Activated CD4-positive, alpha-beta T cell treated with anti-CD3 and anti-CD28 coated beads for 4 hours (primary cell): ENCODE data around the gene SLC12A5.

Experiments used
- DNase-seq, 2 donors: peaks; one replicate each; pipeline ENCODE4 v3.0.0-alpha.2; 2020

SLC12A5 gene

DNA sequence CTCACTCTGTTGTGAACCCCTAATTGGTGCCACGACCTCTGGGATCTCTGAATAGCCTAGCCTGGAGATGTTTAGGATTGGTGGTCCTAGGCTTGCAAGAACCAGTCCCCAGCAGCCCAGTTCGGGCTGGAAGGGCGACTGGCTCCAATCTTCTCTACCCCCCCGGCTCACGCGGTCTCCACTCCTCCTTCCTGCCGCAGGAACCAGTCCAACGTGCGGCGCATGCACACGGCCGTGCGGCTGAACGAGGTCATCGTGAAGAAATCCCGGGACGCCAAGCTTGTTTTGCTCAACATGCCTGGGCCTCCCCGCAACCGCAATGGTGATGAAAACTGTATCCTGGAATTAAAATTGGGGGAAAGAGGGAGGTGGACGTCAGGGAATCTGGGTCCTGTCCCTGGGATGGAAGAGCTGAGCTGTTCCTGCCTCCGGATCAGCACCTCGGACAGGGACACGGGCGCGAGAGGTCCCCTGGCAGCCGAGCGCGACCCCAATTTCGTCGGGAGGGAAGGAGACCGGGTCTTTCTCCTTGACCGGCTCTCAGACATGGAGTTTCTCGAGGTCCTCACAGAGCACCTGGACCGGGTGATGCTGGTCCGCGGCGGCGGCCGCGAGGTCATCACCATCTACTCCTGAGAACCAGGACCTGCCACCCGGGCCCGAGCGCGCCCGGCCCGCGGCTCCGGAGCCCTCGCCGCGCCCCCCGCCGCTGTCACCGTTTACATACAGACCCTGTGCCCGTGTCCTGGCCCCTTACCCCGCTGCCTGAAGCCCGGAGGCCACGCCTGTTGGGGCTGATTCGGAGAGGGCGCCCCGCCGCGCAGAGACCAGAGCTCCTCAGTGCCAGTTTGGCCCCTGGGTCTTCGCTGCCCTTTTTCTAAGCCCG, 28.2 kb downstream of the SLC12A5 start:
- DNase-seq: no peak

DNA sequence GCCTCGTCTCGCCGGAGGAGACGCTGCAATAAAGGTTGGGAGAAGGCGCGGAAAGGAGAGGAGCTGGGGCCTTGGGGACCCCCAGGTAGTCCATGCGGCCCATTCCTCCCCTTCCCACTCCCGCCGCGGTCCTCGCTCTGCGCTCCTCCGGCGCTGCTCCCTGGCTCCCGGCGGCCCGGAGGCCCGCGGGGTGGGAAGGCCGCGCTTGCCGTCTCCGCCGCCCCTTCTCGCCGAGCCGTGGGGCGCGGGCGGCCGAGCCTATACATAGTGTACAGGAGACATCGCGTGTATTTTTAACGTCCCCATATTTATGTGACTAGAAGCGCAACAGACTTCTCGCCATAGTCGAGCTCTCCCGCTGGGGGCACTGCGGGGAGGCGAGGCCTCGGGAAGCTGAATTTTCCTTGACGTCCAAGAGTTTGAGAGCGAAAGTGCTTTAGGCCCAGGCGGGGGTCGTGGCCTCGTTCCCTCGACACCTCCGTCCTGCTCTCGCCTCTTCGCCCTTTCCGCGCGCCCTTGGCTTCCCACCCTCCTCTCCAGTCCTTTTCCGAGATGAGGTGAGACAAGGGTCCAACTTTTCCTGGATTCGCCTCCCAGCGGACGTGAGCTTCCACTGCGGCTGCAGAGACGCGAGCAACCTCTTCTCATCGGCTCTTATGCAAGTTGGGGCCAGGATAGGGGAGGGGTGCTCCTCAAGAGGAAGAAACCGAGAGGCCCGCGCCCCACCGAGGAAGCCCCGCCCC, 29.0 kb downstream of the SLC12A5 start:
- DNase-seq: no peak

DNA sequence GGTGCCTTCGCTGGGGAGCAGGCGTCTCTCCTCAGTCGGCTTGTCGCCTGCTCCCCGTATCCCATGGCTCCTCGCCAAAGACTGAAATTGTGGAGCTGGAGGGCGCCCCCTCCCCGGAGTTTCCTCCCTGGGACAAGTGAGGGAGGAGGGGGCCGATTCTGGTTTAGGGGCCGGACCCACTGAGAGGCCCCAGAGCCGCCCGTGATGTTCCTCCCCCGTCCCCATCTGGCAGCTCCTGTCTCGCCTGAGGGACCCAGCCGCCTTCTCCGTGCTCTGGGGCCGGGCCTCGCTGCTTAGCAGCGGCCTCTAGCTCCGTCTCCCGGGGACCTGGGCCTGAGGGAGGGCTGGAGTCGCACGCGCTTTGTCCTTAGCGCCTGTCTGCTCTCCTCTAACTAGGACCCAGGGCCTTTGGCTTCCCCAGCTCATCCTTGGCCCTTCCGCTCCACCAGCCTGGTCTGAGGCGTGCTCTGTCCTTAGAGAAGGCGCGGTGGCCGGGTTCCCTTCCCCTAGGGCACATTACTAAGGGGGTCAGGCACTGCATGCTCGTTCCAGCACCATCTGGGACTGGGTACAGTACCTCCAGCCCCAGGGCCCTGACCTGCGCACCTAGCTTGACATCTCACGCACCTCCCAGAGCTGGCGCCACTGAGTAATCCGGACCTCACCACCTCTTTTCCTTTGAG, 29.7 kb downstream of the SLC12A5 start:
- DNase-seq: no peak

DNA sequence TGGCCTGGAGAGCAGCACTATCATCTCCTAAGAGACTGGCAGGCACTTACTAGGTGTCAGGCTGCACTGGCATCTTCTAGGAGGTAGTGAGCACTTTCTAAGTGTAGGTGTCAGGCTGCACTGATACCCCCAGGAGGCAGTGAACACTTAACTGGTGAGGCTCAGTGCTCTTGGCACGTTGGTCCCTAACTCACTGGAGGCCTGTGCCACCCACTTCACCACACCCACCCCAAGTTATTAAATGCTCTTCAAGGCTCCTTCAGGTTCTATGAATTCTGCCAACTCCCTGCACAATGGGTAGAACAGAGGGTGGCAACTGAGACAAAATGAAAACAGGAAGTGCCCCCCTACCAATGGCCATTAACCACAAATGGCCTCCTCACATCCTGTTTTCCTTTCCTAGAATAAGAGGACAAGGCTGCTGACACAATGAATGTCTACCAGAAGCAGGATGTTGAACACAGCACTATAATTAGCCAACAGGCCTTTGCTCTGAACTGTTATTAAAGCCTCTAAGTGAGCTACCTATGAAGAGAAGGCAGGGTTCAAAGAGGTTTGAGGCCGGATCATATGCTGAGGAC, 31.4 kb downstream of the SLC12A5 start:
- DNase-seq: no peak

DNA sequence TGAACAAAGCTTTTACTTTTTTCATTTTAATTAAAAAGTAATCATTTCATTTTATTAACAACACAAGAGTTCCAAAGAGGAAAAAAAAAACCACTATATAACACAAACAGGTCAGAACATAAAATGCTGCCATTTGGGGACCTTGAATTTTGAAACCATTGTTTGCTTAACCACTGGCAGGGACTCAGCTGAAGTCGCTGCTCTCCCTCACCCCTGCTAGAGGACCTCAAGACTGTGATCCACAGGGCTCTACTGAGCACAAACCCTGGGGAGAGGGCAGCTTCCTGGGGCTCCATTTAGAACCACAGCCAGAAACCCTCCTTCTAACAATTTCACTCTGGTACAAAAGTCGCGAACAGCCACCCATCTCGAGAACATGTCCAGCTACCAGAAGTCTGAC, 32.0 kb downstream of the SLC12A5 start:
- DNase-seq: no peak

DNA sequence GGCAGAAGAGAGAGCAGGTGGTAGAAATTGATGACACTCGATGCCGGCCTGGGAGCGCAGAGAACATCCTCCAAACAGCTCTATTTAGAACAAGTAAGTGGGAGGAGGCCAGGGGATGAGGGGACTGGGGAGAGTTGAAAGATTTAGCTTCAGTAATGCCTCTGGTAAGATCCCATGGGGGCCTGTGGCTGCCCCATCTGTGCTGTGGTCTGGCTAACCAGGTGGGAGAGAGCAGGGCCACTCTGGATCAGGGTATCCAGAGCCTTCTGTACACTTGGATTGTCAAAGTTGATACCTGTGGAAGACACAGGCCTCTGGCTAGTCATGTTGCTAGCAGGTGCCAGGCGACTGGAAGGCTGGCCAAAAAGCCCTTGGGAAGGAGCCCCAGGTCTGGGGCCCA, 33.1 kb downstream of the SLC12A5 start:
- DNase-seq: no peak

DNA sequence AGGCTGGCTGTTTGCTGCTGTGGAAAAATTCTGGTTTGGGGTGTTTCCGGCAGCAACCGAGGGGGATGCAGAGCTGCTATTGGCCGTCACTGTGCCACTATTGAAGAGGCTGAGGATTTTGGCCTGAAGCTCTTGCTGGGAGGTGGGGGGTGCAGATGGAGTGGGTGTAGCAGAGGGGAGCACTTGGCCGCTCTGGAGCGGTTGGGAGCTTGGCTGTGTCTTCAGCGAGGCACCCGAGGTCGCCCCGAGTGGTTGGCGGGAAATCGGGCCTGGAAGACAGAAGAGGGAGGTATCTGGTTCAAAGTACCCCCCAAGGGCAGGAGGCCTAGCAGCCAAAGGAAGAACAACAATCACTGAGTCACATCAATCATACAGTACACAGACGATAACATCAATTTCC, 33.6 kb downstream of the SLC12A5 start:
- DNase-seq: no peak

DNA sequence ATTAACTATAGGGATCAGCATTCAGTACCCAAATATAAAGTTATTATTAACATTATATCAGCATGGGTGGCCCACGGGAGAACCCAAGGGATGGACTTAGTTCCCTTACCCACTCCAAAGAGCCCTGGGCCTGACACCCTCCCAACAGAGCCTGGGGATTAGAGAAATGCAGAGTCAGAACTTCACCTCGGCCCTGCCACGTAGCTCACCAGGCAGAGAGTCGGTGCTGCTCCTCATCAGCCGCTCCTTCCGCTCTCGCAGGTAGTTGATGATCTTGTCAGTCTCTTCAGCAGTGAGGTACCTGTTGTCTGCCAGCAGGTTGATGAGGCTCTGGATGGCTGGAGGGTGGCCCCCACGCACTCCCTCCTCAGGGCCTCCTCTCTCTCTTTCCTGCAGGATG, 34.1 kb downstream of the SLC12A5 start:
- DNase-seq: no peak

DNA sequence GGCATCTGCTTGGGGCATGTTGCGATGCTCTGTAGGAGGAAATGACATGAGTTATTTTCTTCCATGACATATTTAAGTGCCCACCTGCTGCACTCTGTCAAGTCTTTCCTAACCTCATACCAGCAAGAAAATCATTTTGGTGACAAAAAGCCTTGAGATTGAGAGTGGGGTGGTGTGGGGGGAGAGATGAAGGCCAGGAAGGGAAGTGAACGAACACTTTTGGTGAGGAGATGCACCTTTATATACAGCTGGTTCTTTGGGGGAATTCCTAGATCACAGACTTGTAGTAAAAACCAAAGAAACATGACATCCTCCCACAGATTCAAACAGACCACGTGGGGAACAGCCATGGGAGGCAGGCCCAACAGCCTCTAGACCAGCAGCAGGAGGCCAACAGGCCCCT, 34.6 kb downstream of the SLC12A5 start:
- DNase-seq: no peak

DNA sequence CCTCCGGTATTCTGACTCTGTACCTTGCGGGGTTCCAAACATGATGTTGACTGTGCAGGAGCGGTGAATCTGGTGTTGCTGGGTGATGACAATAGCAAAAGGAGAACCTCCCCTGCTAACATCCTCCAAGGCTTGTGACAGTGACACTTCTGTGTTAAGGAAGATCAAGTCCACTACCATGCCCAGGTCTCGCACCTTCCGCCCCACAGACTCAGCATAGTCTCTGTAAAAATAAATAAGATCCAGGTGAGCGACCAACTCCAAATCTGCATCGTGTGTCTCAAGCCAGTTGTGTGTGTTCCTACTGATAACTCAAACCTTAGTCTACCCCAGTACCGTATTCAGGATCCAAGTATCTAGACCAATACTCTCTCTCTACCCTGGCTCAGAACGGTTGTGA, 36.0 kb downstream of the SLC12A5 start:
- DNase-seq: no peak

DNA sequence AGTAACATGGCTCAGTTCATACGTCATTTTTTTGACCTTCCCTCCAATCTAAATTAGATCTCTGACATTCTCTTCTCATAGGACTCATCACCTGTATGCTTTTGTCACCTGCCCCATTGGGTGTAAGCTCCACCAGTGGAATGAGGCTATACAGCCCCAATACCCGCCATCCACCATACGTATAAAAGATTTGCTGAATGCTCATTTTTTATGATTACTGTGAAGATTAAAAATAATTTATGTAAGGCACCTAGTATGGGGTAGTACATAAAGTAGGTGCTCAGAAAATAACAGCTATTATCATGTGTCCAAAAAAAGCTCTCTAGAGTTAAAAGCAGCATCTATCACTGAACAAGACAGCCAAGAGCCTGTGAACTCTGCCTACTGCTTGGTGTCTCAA, 36.7 kb downstream of the SLC12A5 start:
- DNase-seq: no peak

DNA sequence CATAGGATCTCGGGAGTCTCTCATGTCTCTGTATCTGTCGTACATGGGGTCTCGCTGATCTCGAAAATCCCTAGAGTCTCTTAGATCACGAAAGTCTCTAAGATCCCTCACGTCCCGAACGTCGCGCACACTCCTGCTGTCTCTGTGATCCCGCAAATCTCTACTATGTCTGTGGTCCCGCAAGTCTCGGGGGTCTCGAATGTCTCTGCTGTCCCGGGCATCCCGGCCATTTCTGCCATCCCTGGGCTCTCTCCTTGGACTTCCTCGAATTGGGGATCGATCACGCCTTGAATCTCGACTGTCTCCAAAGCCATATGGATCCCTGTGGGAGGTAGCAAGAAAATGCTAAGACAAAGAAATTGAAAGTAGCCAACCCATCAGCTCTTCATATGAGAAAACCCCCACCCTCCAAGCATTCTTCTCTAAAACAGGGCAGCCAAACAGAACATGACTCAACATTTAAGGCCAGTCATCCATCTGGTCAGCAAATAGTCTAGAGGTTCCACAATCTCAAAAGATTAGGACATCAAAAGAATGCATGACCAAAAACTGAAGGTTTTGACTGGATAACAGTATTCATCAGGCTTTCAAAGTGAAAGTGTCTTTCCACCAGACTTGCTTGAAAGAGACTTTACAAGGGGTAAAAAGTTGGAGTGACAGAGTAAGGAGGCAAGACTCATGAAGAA, 41.3 kb downstream of the SLC12A5 start:
- DNase-seq: no peak

DNA sequence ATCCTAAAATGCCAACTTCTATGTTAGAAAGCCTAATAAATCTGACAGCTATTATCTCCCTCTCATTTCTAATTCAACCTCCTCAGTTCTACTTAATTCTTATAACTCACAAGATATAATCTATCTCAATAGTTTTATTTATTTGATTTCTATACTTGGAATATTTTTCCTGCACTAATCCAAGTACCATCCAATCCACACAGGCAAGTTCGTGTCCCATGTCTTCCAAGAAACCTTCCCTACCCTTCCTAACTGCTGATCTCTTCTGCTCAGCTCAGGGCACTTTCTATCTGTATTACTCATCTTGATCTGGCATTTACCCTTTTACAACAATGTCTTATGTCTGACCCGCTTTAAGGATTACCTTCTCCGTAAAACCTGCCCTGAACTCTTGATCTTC, 42.6 kb downstream of the SLC12A5 start:
- DNase-seq: no peak

DNA sequence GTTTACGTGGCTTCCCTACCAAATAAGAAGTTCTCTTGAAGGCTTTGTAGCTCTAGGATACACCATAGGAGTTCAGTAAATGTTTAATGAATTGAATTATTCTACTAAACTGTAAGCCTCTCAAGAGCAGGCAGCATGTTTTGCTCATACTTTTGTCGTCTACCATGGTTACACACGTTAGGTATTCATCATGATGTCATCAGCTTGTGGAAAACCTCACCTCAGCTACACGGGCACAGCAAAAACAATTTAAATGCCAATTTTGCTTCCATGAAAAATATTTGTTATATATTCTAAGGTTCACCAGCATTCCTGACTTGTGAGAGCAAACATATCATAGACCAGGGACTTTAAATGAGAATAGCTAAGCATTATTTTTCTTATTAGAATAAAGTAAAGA, 44.0 kb downstream of the SLC12A5 start:
- DNase-seq: no peak

DNA sequence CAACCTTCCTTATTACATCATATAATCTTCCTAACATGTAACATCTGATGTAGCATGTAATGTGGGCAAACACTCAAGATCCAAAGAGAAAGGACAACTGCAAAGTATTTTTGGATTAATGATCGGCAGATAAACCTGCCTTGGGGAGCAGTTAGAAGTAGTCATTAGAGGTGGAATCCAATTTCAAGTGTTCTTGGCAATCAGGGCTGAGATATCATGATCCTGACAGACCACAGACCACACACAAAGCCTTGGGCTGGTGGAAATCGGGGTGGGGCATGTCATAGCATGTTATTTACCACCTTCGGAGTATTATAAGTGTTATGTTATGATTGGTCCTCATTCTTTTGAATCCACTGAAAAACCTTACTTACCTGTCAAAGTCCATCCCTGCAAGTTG, 44.4 kb downstream of the SLC12A5 start:
- no peak for DNase-seq

DNA sequence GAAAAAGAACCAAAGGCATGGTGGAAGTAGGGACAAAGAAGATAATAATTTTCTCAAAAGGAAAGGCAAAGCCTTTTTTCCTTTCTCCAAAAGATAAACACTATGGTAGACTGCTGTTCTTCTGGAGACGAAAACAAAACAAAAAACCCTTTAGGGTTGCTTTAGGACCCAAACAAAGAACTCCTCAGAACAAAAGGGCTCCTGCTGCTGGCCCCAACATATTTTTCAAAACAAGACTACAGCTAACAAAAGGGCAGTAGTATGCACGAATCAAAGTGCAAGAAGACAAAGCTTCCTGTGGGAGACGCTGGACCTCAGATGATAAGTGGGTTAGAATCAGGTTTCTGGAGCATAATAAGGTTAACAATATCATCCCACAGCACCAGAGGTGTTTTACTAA, 45.0 kb downstream of the SLC12A5 start:
- DNase-seq: no peak

DNA sequence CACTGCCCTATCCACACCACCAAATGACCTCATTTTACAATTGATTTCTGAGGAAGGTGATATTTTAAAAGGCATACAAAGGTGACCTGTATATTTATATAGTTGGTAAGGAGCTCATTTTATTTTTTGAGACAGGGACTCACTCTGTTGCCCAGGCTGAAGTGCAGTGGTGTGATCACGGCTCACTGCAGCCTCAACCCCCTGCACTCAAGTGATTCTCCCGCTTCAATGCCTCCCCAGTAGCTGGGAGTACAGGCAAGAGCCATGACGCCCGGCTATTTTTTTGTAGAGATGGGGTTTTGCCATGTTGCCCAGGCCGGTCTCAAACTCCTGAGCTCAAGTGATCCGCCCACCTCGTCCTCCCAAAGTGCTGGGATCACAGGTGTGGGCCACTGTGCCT, 47.8 kb downstream of the SLC12A5 start:
- DNase-seq: no peak

DNA sequence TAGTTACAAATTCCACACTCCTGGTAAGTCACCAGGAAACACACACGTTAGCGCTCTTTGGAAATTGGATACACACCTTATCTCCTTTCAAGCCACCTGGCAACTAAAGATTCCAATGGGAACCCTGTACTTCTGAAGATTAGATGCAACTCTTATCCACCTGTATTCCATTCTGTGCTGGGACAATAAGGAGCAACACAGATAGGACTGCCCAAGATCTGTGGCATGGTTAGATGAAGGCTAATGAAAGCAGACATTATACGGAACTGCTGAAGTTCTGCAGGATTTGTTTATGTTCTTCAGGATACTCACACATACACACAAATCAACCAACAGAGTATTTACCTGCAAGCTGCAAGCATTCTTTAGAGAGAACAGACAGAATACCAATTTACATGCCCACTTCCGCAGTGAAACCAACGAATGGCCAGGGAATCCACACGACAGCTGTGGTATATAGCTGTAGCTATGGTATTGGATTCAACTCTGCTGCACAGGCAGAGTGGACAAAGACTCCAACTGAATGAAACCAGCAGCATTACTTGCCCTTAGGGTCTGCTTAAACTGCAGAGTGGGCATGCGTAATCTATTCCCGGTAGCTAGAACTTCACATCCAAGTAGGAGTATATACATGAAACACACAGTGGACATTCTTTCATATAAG, 48.8 kb downstream of the SLC12A5 start:
- no peak for DNase-seq

DNA sequence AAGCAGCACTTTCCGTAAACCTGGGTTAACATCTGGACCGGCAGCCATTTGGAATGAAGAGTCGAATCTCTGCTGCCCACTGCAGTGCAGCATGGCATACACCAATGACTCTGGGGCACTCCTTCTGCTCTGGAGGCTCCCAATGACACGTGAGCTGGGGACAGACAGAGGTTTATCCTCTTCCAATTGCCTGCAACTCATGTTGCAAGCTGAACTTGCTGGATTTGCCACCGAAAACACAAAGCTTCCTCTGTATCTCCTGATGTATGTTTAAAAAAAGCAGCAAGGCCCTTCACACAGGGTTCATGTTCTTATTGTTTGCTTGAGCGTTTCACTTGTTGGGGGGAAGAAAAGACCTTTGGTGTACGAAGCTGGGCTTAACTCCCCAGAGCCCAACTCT, 49.9 kb downstream of the SLC12A5 start:
- DNase-seq: no peak

DNA sequence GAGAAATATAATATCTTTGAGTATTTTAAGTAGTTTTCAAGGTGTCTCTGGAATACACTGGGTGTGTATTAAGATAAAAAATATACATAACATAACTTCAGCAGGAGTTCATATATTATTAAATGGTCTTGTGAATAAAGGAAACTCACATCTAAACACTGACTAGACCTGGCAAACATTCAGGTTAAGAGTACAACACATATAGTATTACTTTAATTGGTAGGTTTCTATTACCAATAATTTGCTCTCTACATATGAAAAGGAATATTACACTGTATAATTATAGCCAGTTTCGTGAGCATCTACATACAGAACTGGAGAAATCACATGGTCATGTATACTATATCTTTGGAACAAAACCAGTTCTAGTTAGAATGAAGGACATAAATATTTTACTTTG, 52.1 kb downstream of the SLC12A5 start:
- DNase-seq: no peak

DNA sequence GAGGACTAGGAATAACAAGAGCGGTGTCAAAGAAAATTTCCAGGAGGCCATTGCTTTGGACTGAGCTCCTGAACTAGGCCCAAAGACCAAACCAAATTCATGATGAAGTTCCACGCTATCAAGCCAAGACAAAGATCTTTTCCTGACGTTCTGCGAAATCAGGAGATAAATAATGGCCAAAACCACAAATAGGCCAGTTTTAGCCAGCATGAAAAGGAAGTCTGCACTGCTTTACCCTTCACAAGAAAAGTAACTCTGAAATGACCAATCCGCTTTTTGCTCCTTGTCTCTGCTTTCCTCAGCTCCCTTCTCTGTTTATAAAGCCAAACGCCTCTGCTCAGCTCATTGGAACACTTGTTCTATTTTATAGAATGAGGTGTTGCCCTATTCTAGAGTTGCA, 54.1 kb downstream of the SLC12A5 start:
- DNase-seq: no peak

DNA sequence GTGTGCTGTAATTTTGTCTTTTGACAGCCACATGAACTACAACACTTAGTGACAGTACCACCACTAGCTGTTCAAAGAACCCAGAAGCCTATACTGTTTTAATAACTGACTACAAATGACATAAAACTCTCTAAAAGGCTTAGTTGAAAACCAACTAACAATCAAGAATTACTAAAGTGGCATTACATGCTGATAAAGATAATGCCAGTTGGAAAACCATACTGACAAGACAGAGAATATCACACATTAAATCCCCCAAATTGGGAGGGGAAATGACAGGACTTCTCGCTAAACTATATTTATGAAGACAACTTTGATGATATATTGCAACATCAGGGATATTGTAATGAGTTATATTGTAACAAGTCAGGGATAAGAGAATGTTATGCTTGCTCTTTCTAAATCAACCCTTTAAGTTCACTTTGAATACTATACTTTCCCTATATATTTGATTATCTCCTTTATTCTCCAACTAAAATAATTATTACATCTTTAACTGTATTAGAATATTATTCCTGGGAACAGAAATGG, 54.6 kb downstream of the SLC12A5 start:
- DNase-seq: no peak
